Measurements from ENCODE around the gene LHX3. TPM values are rescaled to one million over a fixed set of nuclear protein-coding genes. Genes with fewer than 3 reads are reported as not detected.
A peak's percentile ranks its signal among the peaks of the same experiment; 100 is the strongest.

The LHX3 gene
- total RNA-seq, 1 experiment from 2014 or later: not detected

GRCh38 chr9:136171009-136171800 lies 33.7 kb downstream of the LHX3 start:
- H2BK120ac ChIP-seq (ENCODE audit: low read depth, low read length, poor library complexity, severe bottlenecking): no peak overlapping the region
- no peaks in the 10 kb centered on the region for H3K79me1 ChIP-seq (ENCODE audit: insufficient read depth, low read depth, low read length, poor library complexity, severe bottlenecking)
- H3T11ph ChIP-seq (ENCODE audit: low read length): no peak overlapping the region
- no peaks in the 10 kb centered on the region for H3K9me3 ChIP-seq (ENCODE audit: control insufficient read depth, low read depth, low read length)
- peak; percentile 83 for DNase-seq
- H3K14ac ChIP-seq (ENCODE audit: insufficient read depth, low read length): peak overlapping the region; percentile 16; the same call in 1 of the 2 replicates
- H2BK12ac ChIP-seq (ENCODE audit: insufficient read length, low read depth, low read length): no peak overlapping the region
- no peaks in the 10 kb centered on the region for H4K20me1 ChIP-seq (ENCODE audit: control insufficient read depth, insufficient read depth, insufficient read length)
- no peak overlapping the region for H3K23ac ChIP-seq (ENCODE audit: insufficient read length, low read depth, low read length)
- Mint-ChIP-seq H3K36me3 (ENCODE audit: insufficient read depth in 1 of 3, low read depth in 3 of 3) (no peaks in the 10 kb centered on the region; a peak in 3 of 7 replicates), H3K27me3 (ENCODE audit: low read depth) (peaks cover 2% of the 10 kb centered on the region), H3K27ac (peak overlapping the region; percentile 76 to 96 (median 91)), H3K9me3 (peaks cover 0 to 3% of the 10 kb centered on the region in 2 experiments; a peak in 4 of 5 replicates), H3K4me3 (peak overlapping the region; percentile 32 to 57), H3K4me1 (peaks cover 25 to 43% of the 10 kb centered on the region in 2 experiments)
- no peaks in the 10 kb centered on the region for H3K23me2 ChIP-seq (ENCODE audit: insufficient read length, low read depth, low read length, poor library complexity, severe bottlenecking)
- H3K4me1 ChIP-seq (ENCODE audit: insufficient read depth, low read length): peaks cover 1% of the 10 kb centered on the region; the same call in 1 of the 2 replicates
- no peak overlapping the region for H2BK15ac ChIP-seq (ENCODE audit: low read depth, low read length)
- H3K4ac ChIP-seq (ENCODE audit: low read depth, low read length): no peak overlapping the region
- no peak overlapping the region for H4K5ac ChIP-seq (ENCODE audit: insufficient read length, low read depth, low read length)
- H3K9ac ChIP-seq (ENCODE audit: extremely low read depth, insufficient read length, low read length): no peak overlapping the region
- H2AK5ac ChIP-seq (ENCODE audit: insufficient read length, low read length): no peak overlapping the region
- H3K4me2 ChIP-seq (ENCODE audit: insufficient read depth, insufficient read length, low read length): no peak overlapping the region
- H2BK5ac ChIP-seq (ENCODE audit: insufficient read length, low read length): no peak overlapping the region
- TF ChIP-seq CTCF (conservative IDR thresholded peaks at IDR 0.05): no peak
- H3K79me2 ChIP-seq (ENCODE audit: insufficient read depth, low read length): no peaks in the 10 kb centered on the region
- WGBS (ENCODE audit: extremely low coverage, insufficient read length, low lambda C conversion rate): no CpG with 5 or more reads among the region's 16 CpGs
- no peak overlapping the region for H3K56ac ChIP-seq (ENCODE audit: insufficient read length, low read depth, low read length)
- H3K27me3 ChIP-seq (ENCODE audit: insufficient read depth, low read length): no peaks in the 10 kb centered on the region
- H2BK20ac ChIP-seq (ENCODE audit: low read depth, low read length, poor library complexity, severe bottlenecking): no peak overlapping the region
- H2AFZ ChIP-seq (ENCODE audit: low read length): no peak overlapping the region
- H3K18ac ChIP-seq (ENCODE audit: insufficient read length, low read depth, low read length): peak overlapping the region; percentile 6
- no peak overlapping the region for H4K91ac ChIP-seq (ENCODE audit: insufficient read length, low read depth, low read length)
- no peak overlapping the region for H3K27ac ChIP-seq (ENCODE audit: insufficient read length, low read depth, low read length)
- H4K8ac ChIP-seq (replicated peaks; ENCODE audit: insufficient read length, low read depth, low read length): no peak overlapping the region

All from H9 (cell line).